Measurements from ENCODE around the gene DCLK3. TPM values are rescaled to one million over a fixed set of nuclear protein-coding genes. Genes with fewer than 3 reads are reported as not detected.

DCLK3 gene
- total RNA-seq, 2 experiments from 2014 or later, result not detected

GRCh38 chr3:36738702-36739101, 25.7 kb downstream of the DCLK3 start:
- Mint-ChIP-seq H3K36me3 (ENCODE audit: low read depth) (no peaks in the 10 kb centered on the region), H3K4me1 (ENCODE audit: low read depth) (no peaks in the 10 kb centered on the region), H3K27ac (no peak overlapping the region), H3K4me3 (no peak overlapping the region), H3K27me3 (no peaks in the 10 kb centered on the region), H3K9me3 (no peaks in the 10 kb centered on the region)
- H3K27me3 ChIP-seq (ENCODE audit: control insufficient read depth in 1 of 2, insufficient read depth in 2 of 2, low read length in 2 of 2), result peaks cover 0 to 3% of the 10 kb centered on the region in 2 experiments
- H3K36me3 ChIP-seq (ENCODE audit: insufficient read depth, low read length), result no peaks in the 10 kb centered on the region
- no peak for DNase-seq
- no peak overlapping the region for H3K27ac ChIP-seq (ENCODE audit: low read depth in 1 of 2, low read length in 2 of 2)
- intact Hi-C loops (cut with DNase I, micrococcal nuclease), result no loop called here
- ChIA-PET POLR2A (no interaction called here), CTCF (no interaction called here)
- no peak for TF ChIP-seq CTCF (IDR thresholded peaks at IDR 0.05)
- ATAC-seq (ENCODE audit: poor library complexity), result no peak
- H3K9me3 ChIP-seq (ENCODE audit: control insufficient read depth in 1 of 2, insufficient read depth in 1 of 2, low read length in 2 of 2), result peaks cover 0 to 3% of the 10 kb centered on the region in 2 experiments
- H3K4me1 ChIP-seq (ENCODE audit: insufficient read depth, low read length), result no peaks in the 10 kb centered on the region
- no peak overlapping the region for H3K4me3 ChIP-seq (ENCODE audit: low read length)

- Histone ChIP-seq H3K27ac (ENCODE audit: low read depth in 1 of 2, low read length in 2 of 2) (no peak overlapping the region), H3K36me3 (ENCODE audit: insufficient read depth, low read length) (no peaks in the 10 kb centered on the region), H3K27me3 (ENCODE audit: control insufficient read depth in 1 of 2, insufficient read depth in 2 of 2, low read length in 2 of 2) (peaks cover 0 to 2% of the 10 kb centered on the region in 2 experiments), H3K4me1 (ENCODE audit: insufficient read depth, low read length) (no peaks in the 10 kb centered on the region), H3K9me3 (ENCODE audit: control insufficient read depth in 1 of 2, insufficient read depth in 1 of 2, low read length in 2 of 2) (peaks cover 0 to 3% of the 10 kb centered on the region in 2 experiments), H3K4me3 (ENCODE audit: low read length) (no peak overlapping the region)
- intact Hi-C loops (cut with DNase I, micrococcal nuclease), result no loop called here
- no peaks in the 10 kb centered on the region for H3K36me3 Mint-ChIP-seq (ENCODE audit: low read depth)
- DNase-seq (no peak), ATAC-seq (ENCODE audit: poor library complexity) (no peak)
- TF ChIP-seq CTCF (IDR thresholded peaks at IDR 0.05), result no peak
- no peaks in the 10 kb centered on the region for H3K9me3 Mint-ChIP-seq
- ChIA-PET CTCF (no interaction called here), POLR2A (no interaction called here)
- H3K4me3 Mint-ChIP-seq, result no peak overlapping the region
- no peak overlapping the region for H3K27ac Mint-ChIP-seq
- H3K4me1 Mint-ChIP-seq (ENCODE audit: low read depth), result no peaks in the 10 kb centered on the region
- H3K27me3 Mint-ChIP-seq, result no peaks in the 10 kb centered on the region
These were observed 28.1 kb downstream of the DCLK3 start for GRCh38 chr3:36736301-36736700.

- CTCF ChIA-PET, result no interaction called here
- DNase-seq (no peak), ATAC-seq (ENCODE audit: poor library complexity) (no peak)
- H3K36me3 Mint-ChIP-seq (ENCODE audit: low read depth), result no peaks in the 10 kb centered on the region
- H3K9me3 Mint-ChIP-seq, result no peaks in the 10 kb centered on the region
- Histone ChIP-seq H3K4me3 (ENCODE audit: low read length) (no peak overlapping the region), H3K27ac (ENCODE audit: low read depth in 1 of 2, low read length in 2 of 2) (no peak overlapping the region), H3K27me3 (ENCODE audit: control insufficient read depth in 1 of 2, insufficient read depth in 2 of 2, low read length in 2 of 2) (no peaks in the 10 kb centered on the region), H3K36me3 (ENCODE audit: insufficient read depth, low read length) (no peaks in the 10 kb centered on the region), H3K4me1 (ENCODE audit: insufficient read depth, low read length) (no peaks in the 10 kb centered on the region), H3K9me3 (ENCODE audit: control insufficient read depth in 1 of 2, insufficient read depth in 1 of 2, low read length in 2 of 2) (peaks cover 0 to 3% of the 10 kb centered on the region in 2 experiments)
- H3K27me3 Mint-ChIP-seq, result no peaks in the 10 kb centered on the region
- no peak overlapping the region for H3K27ac Mint-ChIP-seq
- H3K4me1 Mint-ChIP-seq (ENCODE audit: low read depth), result no peaks in the 10 kb centered on the region
- TF ChIP-seq CTCF (IDR thresholded peaks at IDR 0.05), result no peak
- intact Hi-C loops (cut with DNase I, micrococcal nuclease), result no loop called here
- POLR2A ChIA-PET, result no interaction called here
- no peak overlapping the region for H3K4me3 Mint-ChIP-seq
These were observed 29.6 kb downstream of the DCLK3 start for GRCh38 chr3:36734742-36735141.
